HG02678 (cell line): ENCODE results near the gene EEF2.

Experiments used
- ATAC-seq: cut with Tn5 transposase; IDR thresholded peaks from one replicate; pipeline ENCODE4 v1.9.1; 2021; ENCODE audit warnings: mild to moderate bottlenecking, moderate library complexity; ENCODE audit not compliant: unreplicated experiment

Gene EEF2

DNA sequence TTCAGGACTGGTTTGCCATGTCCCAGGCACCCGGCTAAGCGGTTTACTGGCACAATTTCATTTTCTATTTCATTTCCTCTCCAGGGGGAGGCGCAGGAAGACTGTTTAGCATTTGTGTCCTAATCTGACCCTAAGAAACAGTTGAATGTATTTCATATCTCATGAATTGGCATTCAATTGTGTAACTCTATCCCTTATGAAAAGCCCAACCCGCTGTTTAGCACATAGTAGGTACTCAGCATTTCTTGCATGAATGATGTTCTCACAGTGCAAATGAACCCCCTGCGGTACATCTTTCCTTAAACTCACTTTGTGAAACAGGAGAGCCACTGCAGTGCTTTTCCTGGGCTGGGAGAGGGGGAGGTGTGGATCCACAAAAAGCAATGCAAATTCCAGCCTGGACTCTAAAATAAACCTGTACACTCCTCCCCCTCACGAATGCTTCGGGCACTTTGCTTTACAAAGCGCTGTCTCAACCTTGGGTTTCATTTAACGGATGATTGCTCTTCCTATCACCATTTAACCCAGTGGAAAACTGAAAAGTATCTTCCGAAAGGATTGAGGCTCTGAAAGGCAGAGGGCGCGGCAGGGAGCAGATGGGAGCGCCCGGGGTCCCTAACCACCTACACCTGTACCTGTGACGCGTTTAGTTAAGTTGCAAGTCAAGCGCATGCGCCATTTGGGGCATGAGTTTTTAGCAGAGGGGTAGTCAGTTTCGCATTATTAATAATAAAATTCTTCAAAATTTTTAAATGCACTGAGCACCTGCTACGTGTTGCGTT is 1.2 kb upstream of the EEF2 start:
- ATAC-seq: no peak

DNA sequence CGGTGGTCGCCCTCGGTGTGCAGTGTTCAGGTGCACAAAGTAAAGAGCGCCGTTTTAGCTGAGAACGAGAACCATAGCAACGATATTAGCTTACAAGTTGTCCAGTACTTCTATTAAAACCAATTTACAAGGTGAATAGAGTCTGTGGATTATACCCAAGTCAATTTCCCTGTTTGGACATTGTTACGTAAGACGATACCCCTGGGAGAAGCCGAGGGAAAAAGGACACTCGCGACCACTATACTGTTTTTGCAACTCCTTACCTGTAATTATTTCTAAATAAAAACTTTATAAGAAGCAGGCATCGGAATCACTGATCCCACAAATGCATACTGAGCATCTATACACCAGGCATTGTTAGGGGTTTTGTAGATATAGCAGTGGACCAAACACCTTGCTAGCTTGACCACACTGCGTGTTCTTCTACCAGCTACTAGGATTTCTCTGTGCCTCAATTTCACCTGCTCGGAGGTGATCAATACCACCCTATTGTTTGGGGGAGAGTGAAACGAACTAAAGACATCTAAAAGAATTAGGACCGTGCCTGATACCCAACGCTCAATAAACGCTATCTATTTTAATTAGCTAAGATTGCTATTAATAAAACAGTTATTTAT is 488 bp upstream of the EEF2 start:
- no peak for ATAC-seq

DNA sequence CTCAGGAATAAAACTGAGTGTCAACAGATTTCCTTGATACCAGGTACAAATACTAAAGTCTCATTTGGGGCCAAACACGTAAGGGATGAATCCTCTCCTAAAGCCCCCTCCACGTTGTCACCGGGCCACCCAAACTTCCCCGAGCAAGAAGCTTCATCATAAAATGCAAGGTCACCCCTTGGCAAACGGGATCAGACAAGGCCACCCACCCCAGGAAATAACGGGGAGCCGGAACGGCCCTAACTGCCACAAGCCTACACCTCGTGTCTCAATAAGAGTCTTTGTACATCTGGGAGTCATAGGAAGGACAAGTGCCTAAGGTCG is 717 bp downstream of the EEF2 start:
- no peak for ATAC-seq

DNA sequence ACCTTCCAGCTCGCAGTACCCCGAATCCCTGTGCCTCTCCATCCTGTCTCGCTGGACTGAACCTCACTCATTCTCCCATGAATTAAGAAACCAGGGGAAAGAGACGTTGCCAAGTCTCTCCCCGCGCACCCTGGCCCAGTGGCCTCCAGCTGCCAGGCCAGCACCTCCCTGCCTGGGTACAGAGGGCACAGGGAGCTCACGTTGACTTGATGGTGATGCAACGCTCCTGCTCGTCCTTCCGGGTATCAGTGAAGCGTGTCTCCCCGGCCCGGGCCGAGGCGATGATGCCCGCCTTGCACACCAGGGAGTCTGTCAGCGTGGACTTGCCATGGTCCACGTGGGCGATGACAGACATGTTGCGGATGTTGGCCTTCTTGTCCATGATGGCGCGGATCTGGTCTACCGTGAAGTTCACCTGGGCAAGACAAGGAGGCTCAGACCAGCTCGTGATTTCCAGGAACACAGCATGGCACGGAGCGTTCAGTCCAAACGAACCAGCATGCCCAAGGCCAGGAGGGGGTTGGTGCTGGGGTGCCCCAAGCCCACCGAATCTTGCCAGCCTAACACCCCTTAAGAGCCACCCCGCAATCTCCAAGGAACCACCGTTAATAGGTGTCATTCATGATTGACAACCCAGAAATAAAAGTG is 1.2 kb downstream of the EEF2 start:
- ATAC-seq: no peak

DNA sequence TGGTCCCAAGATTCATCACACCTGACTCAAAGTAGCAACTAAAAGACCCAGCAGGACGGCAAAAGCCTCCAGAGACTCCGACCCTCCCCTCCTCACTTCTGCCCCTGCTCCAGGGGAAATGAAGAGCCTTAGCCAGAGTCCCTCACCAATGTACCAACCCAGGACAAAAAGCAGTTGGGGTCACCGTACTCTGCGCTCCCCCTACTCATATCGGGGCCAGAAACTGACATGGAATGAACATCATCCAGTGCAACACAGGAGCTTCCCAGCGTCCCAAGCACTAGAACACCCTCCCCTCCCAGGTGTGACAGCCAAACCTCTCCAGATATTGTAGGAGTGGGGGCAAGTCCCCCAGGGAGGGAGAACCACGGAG is 1.7 kb downstream of the EEF2 start:
- ATAC-seq: no peak

DNA sequence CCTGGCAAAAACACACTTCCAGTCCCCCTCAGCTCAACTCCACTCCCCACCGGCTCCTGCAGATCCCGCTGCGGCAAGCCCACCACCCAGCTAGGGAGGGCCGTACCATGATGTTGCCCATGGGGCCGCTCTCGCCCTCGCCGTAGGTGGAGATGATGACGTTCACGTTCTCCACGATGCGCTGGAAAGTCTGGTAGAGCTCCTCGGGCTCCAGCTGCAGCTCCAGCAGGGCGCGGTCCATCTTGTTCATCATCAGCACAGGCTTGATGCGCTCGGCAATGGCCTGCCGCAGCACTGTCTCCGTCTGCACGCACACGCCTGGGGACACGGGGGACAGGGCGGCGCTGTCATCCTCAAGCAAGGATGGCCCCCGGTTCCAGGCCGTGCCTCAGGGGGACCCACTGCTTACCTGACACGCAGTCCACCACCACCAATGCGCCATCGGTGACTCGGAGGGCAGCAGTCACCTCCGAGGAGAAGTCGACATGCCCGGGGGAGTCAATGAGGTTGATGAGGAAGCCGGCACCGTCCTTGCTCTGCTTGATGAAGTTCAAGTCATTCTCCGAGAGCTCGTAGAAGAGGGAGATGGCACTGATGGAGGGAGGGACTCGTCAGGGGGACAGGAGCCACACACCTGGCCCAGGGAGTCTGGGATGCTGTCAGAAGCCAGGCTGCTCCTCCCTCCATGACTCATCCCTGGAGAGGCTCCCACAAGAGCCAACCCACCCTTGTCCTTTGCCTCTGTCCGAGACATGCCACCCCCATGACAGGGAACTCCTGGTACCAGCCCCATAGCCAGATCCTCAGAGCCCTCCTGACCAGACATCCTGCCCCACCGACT is 2.3 kb downstream of the EEF2 start:
- ATAC-seq: no peak

DNA sequence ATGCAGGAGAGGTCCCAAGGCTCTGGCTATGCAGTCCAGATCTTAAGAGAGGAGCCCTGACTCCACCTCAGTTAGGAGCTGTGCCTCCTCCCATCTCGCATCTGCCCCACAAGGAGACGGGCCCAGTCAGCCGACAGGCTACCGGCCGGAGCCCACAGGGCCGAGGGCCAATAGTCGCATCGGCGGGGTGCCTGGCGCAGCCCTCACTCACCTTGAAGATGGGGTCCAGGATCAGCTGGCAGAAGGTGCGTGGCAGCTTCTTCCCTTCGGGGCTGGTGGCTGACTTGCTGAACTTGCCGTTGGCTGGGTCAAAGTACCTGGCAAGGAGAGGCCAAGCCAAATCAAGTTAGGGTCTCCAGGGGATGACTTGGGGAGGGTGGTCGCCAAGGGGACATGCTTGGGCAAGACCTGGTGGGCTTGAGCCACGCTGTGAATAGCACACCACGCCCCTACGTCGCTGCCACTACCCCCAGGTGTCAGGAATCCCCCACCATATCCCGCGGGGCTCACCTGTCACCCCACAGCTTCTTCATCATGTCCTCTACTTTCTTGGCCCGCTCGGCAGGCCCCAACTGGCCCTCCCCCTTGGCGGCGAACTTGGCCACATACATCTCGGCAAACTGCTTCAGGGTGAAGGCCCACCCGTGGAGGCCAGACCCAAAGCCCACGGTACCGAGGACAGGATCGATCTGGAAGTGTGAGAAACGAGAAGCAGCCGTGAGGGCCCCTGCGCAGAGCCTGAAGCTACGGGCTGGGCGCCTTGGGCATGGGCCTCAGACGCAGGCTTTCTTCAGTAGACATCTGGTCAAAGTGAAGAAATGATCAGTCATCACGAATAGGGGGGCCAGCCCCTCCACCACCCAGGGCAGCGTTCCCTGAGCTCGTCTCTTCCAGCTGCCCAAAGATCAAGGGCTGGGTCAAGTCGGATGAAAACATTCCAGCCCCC is 3.3 kb downstream of the EEF2 start:
- ATAC-seq: no peak

DNA sequence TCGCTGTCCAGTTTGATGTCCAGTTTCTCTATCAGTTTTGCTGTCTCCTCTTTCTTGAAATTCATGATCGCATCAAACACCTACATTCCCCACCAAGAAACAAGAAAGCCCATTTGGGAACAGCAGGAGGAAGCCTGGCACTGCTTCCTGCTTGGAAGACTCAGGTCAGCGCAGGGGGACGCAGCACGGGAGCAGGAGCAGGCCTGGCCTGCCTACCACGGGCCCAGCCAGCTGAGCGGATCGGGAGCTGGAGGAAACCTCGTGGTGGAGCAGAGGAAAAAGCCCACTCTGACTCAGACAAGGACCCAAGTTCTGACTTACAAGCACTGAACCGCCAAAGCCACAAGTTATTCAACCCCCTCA is 3.9 kb downstream of the EEF2 start:
- no peak for ATAC-seq

DNA sequence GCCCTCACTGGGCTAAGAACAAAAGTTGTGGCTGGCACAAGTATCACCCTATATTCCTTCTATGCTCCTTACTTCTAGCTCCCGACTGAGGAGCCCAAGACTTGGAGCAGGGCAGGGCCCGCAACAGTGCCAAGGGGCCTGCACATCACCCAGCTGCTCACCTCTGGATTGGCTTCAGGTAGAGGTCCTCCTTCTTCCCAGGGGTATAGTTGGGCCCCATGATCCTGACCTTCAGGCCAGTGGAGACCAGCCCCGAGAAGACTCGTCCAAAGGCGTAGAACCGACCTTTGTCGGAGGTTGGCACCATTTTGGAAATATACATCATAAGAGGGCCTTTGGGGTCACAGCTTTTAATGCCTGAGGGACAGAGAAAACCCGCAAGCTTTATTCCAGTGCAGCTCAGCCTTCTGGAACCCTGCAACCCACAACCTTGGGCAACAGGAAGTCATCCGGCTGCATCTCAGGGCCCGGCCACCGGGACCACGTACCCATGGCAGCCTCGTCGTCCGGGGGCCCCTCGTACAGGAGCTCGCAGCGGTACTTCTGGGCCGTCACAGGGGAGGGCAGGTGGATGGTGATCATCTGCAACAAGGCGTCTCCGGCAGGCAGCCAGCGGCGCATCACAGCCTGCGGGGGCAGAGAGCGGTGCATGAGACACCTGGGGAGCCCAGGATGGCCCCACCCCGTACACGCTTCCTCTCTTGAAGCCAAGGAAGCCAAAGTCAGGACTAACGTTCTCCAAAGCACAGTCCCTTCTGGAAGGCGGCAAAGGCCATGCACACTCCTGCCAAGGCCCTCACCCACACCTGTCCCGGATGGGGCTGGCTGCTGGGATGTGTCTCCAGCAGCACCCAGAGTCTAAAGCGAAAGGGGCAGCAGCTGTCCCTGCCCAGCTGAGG is 4.7 kb downstream of the EEF2 start:
- no peak for ATAC-seq

DNA sequence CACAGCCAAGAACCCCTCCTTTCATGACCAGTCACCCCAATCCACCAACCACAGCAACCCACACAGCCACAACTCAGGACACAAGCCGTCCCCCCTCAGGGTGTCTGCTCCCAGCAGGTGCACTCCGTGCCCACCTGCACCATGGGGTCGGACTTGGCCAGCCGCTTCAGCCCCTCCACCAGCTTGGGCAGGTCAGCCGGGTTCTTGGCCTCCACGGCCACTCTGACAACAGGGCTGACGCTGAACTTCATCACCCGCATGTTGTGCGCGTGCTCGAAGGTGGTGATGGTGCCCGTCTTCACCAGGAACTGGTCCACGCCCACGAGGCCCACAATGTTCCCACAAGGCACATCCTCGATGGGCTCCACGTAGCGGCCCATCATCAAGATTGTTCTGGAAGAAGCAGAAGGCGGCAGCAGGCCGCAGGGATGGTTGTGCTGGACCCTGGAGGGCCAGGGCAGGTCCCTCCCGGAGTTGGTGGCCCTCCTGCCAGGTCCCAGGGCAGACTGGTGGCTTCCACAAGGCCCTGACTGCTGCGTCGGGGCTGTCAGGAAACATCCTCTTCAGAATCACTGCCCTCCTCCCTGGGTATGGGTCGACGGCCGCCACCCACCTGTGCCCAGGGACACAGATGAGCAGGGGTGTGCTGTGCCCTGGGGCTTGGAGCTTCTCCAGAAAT is 5.5 kb downstream of the EEF2 start:
- no peak for ATAC-seq

DNA sequence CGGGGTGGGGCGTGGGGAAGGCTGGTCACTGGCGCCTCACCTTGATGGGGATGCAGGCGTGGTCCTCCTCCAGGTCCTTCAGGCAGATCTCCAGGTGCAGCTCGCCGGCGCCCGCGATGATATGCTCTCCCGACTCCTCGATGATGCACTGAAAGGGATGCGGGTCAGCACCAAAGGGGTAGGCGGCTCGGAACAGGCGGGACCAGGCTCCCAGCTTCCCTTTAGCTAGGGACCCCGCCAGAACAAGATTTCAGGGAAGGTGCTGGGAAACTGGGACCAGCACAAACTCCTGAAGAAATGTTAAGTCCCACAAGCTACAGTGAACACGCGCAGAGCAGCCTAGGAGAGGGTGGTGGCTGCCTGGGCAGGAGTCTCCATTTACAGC is 6.0 kb downstream of the EEF2 start:
- ATAC-seq: no peak

DNA sequence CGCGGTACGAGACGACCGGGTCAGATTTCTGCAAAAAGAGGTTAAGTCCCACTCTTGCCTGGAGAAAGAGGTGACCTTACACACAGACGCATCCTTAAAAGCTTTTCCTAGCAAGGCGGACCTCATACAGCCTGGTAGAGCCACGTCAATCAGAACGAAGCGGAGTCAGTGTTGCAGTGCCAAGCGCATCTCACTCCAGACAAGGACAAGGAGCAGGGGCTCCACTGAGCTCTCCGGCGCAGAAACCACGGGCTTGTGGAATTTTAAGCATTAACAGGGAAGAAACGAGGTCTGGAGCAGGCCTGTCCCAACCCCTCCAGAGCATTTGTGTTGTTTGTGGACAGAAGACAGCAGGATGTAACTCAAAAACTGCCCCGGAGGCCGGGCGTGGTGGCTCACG is 7.1 kb downstream of the EEF2 start:
- ATAC-seq: no peak

DNA sequence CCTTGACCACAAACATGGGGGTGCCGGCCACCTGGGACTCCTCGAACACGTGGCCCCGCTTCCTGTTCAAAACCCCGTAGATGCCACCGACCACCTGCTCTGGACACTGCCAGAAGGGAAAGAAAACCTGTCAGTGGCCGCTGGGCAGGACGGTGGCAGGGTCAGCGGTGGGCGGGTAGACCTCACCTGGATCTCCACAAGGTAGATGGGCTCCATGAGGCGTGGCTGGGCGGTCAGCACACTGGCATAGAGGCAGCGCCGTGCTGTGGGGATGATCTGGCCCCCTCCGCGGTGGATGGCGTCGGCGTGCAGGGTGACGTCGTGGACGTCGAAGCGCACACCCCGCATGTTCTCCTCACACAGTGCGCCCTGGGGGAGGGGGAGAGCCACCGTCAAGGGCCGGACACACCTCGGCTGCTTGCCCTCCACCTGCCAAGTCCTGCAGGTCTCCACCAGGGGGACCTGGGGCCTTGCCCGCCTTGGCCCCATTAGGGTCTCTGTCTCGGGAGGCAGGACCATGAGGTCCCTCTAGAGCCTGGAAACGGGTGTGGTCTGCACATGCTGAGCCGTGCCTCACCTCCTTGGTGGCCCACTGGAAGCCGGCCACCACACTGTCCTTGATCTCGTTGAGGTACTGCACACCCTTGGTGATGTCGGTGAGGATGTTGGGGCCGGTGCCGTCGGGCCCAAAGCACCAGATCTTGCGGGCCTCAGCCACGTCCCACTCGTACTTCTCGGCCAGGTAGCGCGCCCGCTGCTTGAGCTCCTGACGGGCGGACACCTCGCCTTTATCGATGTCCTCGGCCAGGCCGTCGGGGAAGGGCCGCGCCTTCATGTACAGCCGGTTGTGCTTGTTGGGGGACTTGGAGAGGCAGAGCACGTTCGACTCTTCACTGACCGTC is 7.8 kb downstream of the EEF2 start:
- ATAC-seq: no peak

DNA sequence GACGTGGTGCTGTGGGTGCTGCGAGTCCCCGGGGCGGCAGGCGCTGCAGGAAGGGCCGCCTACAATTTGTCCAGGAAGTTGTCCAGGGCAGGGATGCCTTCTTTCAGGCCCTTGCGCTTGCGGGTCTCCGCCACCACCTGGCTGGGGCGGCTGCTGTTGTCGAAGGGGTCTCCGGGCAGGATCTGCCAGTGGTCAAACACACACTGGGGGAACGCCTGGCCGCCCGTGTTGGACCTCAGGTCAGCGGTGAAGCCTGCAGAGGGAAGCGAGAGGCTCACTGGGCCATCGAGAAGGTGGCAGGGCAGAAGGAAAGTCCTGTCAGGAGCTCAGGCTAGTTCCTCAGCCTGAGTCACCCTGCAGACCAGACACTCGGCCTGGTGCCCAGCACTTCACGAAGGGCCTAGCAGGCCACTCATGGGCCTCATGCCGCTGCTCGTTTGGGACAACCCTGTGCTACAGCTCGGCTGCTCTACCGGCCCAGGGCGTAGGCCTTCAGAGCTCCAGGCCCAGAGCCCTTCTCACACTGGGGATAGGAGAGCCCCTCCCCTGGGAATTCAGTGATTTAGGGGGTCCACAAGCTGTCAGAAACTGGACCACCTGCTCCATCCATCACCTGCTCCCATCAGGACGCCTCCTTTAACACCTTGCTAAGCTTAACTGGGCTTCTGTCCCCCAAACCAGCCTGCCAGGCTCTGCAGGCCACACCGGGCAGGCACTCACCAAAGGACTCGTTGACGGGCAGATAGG is 8.6 kb downstream of the EEF2 start:
- ATAC-seq: no peak

DNA sequence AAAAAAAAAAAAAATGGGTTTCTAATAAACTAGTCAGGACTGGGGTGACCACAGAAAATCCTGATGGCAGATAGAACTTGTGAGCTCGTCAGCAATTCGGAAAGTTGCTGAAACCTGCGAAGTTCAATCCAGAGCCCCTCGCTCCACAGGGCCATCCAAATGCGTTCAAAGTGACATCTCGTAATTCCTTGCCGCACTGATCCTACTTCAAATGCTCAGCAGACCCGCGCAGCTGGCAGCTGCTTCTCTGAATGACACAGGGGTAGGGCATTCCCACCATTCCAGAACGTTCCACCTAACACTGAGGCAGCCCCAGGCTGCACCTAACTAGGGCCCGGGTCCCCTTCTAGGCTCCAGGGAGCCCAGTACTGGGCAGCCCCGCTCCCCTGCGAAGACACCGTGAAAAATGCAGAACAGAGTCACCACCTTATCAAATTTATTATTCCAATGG is 9.6 kb downstream of the EEF2 start:
- ATAC-seq: no peak

DNA sequence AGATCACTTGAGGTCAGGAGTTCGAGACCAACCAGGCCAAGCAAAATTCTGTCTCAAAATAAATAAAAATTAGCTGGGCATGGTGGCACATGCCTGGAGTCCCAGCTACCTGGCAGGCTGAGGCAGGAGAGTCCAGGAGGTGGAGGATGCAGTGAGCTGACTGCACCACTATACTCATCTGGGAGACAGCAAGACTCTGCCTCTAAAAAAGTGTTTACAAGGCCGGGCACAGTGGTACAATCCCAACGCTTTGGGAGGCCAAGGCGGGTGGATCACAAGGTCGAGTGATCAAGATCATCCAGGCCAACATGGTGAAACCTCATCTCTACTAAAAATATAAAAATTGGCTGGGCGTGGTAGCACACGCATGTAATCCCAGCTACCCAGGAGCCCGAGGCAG is 10.1 kb downstream of the EEF2 start:
- no peak for ATAC-seq
